ENCODE data around the gene TSSK2.

The TSSK2 gene

GRCh38 chr22:19179497-19180048 is 48.5 kb downstream of the TSSK2 start:
- Histone ChIP-seq H3K4me3 (ENCODE audit: low read length) (peak overlapping the region; percentile 77), H3K4me2 (ENCODE audit: low read depth, low read length) (peak overlapping the region; percentile 95), H3K9me3 (replicated peaks; ENCODE audit: insufficient read depth, low read length) (no peaks in the 10 kb centered on the region), H3K4me1 (ENCODE audit: low read length) (peaks cover 3% of the 10 kb centered on the region; the same call in 1 of the 2 replicates), H3K79me2 (ENCODE audit: low read length) (peaks cover 17% of the 10 kb centered on the region), H4K20me1 (ENCODE audit: insufficient read depth, low read length) (no peaks in the 10 kb centered on the region), H3F3A (ENCODE audit: insufficient read depth, low read length) (peaks cover 13% of the 10 kb centered on the region; the same call in 1 of the 2 replicates), H2AFZ (ENCODE audit: low read length) (peak overlapping the region; percentile 84), H3K9ac (ENCODE audit: low read length) (peak overlapping the region; percentile 51; the same call in 1 of the 2 replicates), H3K27ac (ENCODE audit: low read length) (peak overlapping the region; percentile 19; the same call in 1 of the 2 replicates), H3K27me3 (replicated peaks; ENCODE audit: insufficient read depth, low read length) (no peaks in the 10 kb centered on the region), H3K36me3 (replicated peaks; ENCODE audit: insufficient read depth, low read length) (no peaks in the 10 kb centered on the region), H3K9me2 (replicated peaks; ENCODE audit: insufficient read depth, low read length) (no peaks in the 10 kb centered on the region)
- peak; percentile 87 for DNase-seq
- TF ChIP-seq CTCF (IDR thresholded peaks at IDR 0.05; ENCODE audit: low read length): peak; percentile 83
- no peak for TF ChIP-seq EZH2 (optimal IDR thresholded peaks at IDR 0.05; ENCODE audit: low read depth, low read length)

GRCh38 chr22:19180234-19180633 is 49.1 kb downstream of the TSSK2 start:
- H2AFZ ChIP-seq (ENCODE audit: low read length): peak overlapping the region; percentile 84
- H3K79me2 ChIP-seq (ENCODE audit: low read length): peaks cover 17% of the 10 kb centered on the region
- no peak overlapping the region for H3K4me3 ChIP-seq (ENCODE audit: low read length)
- H3F3A ChIP-seq (ENCODE audit: insufficient read depth, low read length): peaks cover 13% of the 10 kb centered on the region; the same call in 1 of the 2 replicates
- no peak overlapping the region for H3K27ac ChIP-seq (ENCODE audit: low read length)
- H3K9ac ChIP-seq (ENCODE audit: low read length): no peak overlapping the region
- no peak for TF ChIP-seq CTCF (IDR thresholded peaks at IDR 0.05; ENCODE audit: low read length)
- no peak for TF ChIP-seq EZH2 (optimal IDR thresholded peaks at IDR 0.05; ENCODE audit: low read depth, low read length)
- no peak for TF ChIP-seq EZH2phosphoT487 (IDR thresholded peaks at IDR 0.05; ENCODE audit: low read length)
- H4K20me1 ChIP-seq (ENCODE audit: insufficient read depth, low read length): no peaks in the 10 kb centered on the region
- no peak for DNase-seq
- no peaks in the 10 kb centered on the region for H3K36me3 ChIP-seq (replicated peaks; ENCODE audit: insufficient read depth, low read length)
- H3K4me2 ChIP-seq (ENCODE audit: low read depth, low read length): no peak overlapping the region
- no peaks in the 10 kb centered on the region for H3K9me3 ChIP-seq (replicated peaks; ENCODE audit: insufficient read depth, low read length)
- H3K4me1 ChIP-seq (ENCODE audit: low read length): peaks cover 3% of the 10 kb centered on the region; the same call in 1 of the 2 replicates
- H3K27me3 ChIP-seq (replicated peaks; ENCODE audit: insufficient read depth, low read length): no peaks in the 10 kb centered on the region
- no peaks in the 10 kb centered on the region for H3K9me2 ChIP-seq (replicated peaks; ENCODE audit: insufficient read depth, low read length)

GRCh38 chr22:19180740-19181410 is 49.8 kb downstream of the TSSK2 start:
- Histone ChIP-seq H3K4me1 (ENCODE audit: low read length) (peaks cover 3% of the 10 kb centered on the region; the same call in 1 of the 2 replicates), H3K9me3 (replicated peaks; ENCODE audit: insufficient read depth, low read length) (no peaks in the 10 kb centered on the region), H4K20me1 (ENCODE audit: insufficient read depth, low read length) (no peaks in the 10 kb centered on the region), H3F3A (ENCODE audit: insufficient read depth, low read length) (peaks cover 13% of the 10 kb centered on the region; the same call in 1 of the 2 replicates), H2AFZ (ENCODE audit: low read length) (no peak overlapping the region), H3K4me3 (ENCODE audit: low read length) (no peak overlapping the region), H3K27me3 (replicated peaks; ENCODE audit: insufficient read depth, low read length) (no peaks in the 10 kb centered on the region), H3K4me2 (ENCODE audit: low read depth, low read length) (no peak overlapping the region), H3K27ac (ENCODE audit: low read length) (no peak overlapping the region), H3K9ac (ENCODE audit: low read length) (no peak overlapping the region), H3K9me2 (replicated peaks; ENCODE audit: insufficient read depth, low read length) (no peaks in the 10 kb centered on the region), H3K79me2 (ENCODE audit: low read length) (peaks cover 16% of the 10 kb centered on the region), H3K36me3 (replicated peaks; ENCODE audit: insufficient read depth, low read length) (no peaks in the 10 kb centered on the region)
- no peak for DNase-seq
- TF ChIP-seq EZH2phosphoT487 (IDR thresholded peaks at IDR 0.05; ENCODE audit: low read length) (no peak), EZH2 (optimal IDR thresholded peaks at IDR 0.05; ENCODE audit: low read depth, low read length) (no peak), CTCF (IDR thresholded peaks at IDR 0.05; ENCODE audit: low read length) (no peak)
